CD4-positive, alpha-beta T cell (primary cell): ENCODE data around the gene ARPC1A. TPM values are rescaled to one million over a fixed set of nuclear protein-coding genes. Genes with fewer than 3 reads are reported as not detected.

Experiments
- ATAC-seq: fragments of 200-7000 bp; cut with Tn5 transposase; one replicate; pipeline ENCODE4 v1.10.0; 2022; ENCODE audit warnings: mild to moderate bottlenecking; ENCODE audit not compliant: poor library complexity
- CTCF ChIA-PET: fragments of 350-600 bp; sonication (Branson Sonifier 250); formaldehyde crosslinking; loops from one replicate; lab custom pipeline; 2021; ENCODE audit warnings: antibody characterized with exemption, inconsistent platforms; lab: Charles Lee
- POLR2A ChIA-PET: fragments of 350-600 bp; sonication (Branson Sonifier 250); formaldehyde crosslinking; loops from one replicate; lab custom pipeline; 2021; ENCODE audit warnings: antibody characterized with exemption, inconsistent platforms; lab: Charles Lee
- DNase-seq, 14 experiments: peaks; one replicate each; pipeline ENCODE4 v3.0.0-alpha.2; 2013 to 2020; ENCODE audit warnings: mixed read lengths in 2 of 14
- H3K27ac ChIP-seq, 2 donors: one replicate each; pipeline versions ENCODE4 v1.5.1 to v1.7.0; 2013; ENCODE audit warnings: low read length in 2 of 2, low read depth in 1 of 2, mild to moderate bottlenecking in 1 of 2
- H3K27me3 ChIP-seq, 2 experiments: 1 replicate in 1 of 2; 2 replicates in 1 of 2; pipeline versions ENCODE4 v1.6.1 to v1.7.0; 2013; ENCODE audit warnings: low read length in 2 of 2, control low read depth in 1 of 2, mild to moderate bottlenecking in 1 of 2, moderate library complexity in 1 of 2; ENCODE audit not compliant: insufficient read depth in 2 of 2, control insufficient read depth in 1 of 2
- H3K36me3 ChIP-seq: one replicate; pipeline ENCODE4 v1.6.1; 2013; ENCODE audit warnings: low read length, control low read depth; ENCODE audit not compliant: insufficient read depth
- H3K4me1 ChIP-seq: one replicate; pipeline ENCODE4 v1.6.1; 2013; ENCODE audit warnings: low read length, control low read depth; ENCODE audit not compliant: insufficient read depth
- H3K4me3 ChIP-seq: one replicate; pipeline ENCODE4 v1.5.1; 2013; ENCODE audit warnings: mild to moderate bottlenecking, low read length, moderate library complexity
- H3K9me3 ChIP-seq, 2 experiments: 1 replicate in 1 of 2; 2 replicates in 1 of 2; pipeline versions ENCODE4 v1.6.1 to v1.7.0; 2013; ENCODE audit warnings: low read length in 2 of 2, mild to moderate bottlenecking in 2 of 2, control low read depth in 1 of 2, moderate library complexity in 1 of 2; ENCODE audit not compliant: control insufficient read depth in 1 of 2, insufficient read depth in 1 of 2
- H3K27ac Mint-ChIP-seq: one replicate; pipeline ENCODE4 v1.8.0; 2020; ENCODE audit warnings: mixed read lengths
- H3K27me3 Mint-ChIP-seq: one replicate; pipeline ENCODE4 v1.8.0; 2021; ENCODE audit warnings: mixed read lengths
- H3K36me3 Mint-ChIP-seq: one replicate; pipeline ENCODE4 v1.8.0; 2021; ENCODE audit warnings: low read depth, mixed read lengths
- H3K4me1 Mint-ChIP-seq: one replicate; pipeline ENCODE4 v1.8.0; 2021; ENCODE audit warnings: low read depth, mixed read lengths
- H3K4me3 Mint-ChIP-seq: one replicate; pipeline ENCODE4 v1.8.0; 2020; ENCODE audit warnings: mild to moderate bottlenecking, mixed read lengths
- H3K9me3 Mint-ChIP-seq: one replicate; pipeline ENCODE4 v1.8.0; 2020; ENCODE audit warnings: mixed read lengths
- CTCF ChIP-seq: fragments of 200-600 bp; IDR thresholded peaks from one replicate; pipeline ENCODE4 v1.8.0; 2022; ENCODE audit warnings: antibody characterized with exemption, mild to moderate bottlenecking
- intact Hi-C, 2 experiments: fragments of 100-400 bp; cut with DNase I in 1 of 2; cut with micrococcal nuclease in 1 of 2; formaldehyde crosslinking; loops; one replicate each; pipeline versions ENCODE4 v1.15.1 to v1.9.0; 2023 to 2025; cut with DNase I, micrococcal nuclease
- total RNA-seq, 174 experiments: library from RNA in 2 of 174; stranded (reverse) in 2 of 174; gene quantifications; one replicate each; pipeline ENCODE4 v1.2.3 and lab custom pipeline; 2021 to 2026

ARPC1A gene
- total RNA-seq, 2 experiments from 2014 or later: 25.3 to 30.4 TPM

GRCh38 chr7:99380032-99380822 is 54.5 kb downstream of the ARPC1A start:
- DNase-seq: peak in 4 of 14 experiments; percentile 19 to 75 (median 72)
- H3K4me3 ChIP-seq: peak overlapping the region; percentile 55
- ChIA-PET CTCF (interaction anchor here (1.3 to 1.6 kb wide), 2 partner anchors 14 to 15 kb away, joined by 4 to 5 read pairs; no protein-coding TSS in a partner anchor), POLR2A (interaction anchor here (0.6 to 2.5 kb wide), 12 partner anchors 10 to 178 kb away, joined by 3 to 39 read pairs (median 5); partner anchors contain the start of genes ARPC1A, BUD31, PDAP1 and ZNF394)
- no peaks in the 10 kb centered on the region for H3K27me3 ChIP-seq
- H3K9me3 ChIP-seq: no peaks in the 10 kb centered on the region
- H3K4me1 ChIP-seq: peaks cover 94% of the 10 kb centered on the region
- peak overlapping the region; percentile 99 for H3K27ac ChIP-seq
- peaks cover 47% of the 10 kb centered on the region for H3K36me3 Mint-ChIP-seq
- no peak for TF ChIP-seq CTCF
- ATAC-seq: peak; percentile 4
- H3K9me3 Mint-ChIP-seq: no peaks in the 10 kb centered on the region
- intact Hi-C loops: no loop called here
- H3K4me1 Mint-ChIP-seq: peaks cover 61% of the 10 kb centered on the region
- peak overlapping the region; percentile 95 for H3K27ac Mint-ChIP-seq
- H3K4me3 Mint-ChIP-seq: peak overlapping the region; percentile 80
- H3K27me3 Mint-ChIP-seq: no peaks in the 10 kb centered on the region
- H3K36me3 ChIP-seq: peaks cover 51% of the 10 kb centered on the region

- DNase-seq (peak; percentile 83 to 98 (median 86)), ATAC-seq (peak; percentile 80)
- no peak for TF ChIP-seq CTCF
- H3K4me3 Mint-ChIP-seq: peak overlapping the region; percentile 80
- no peaks in the 10 kb centered on the region for H3K9me3 Mint-ChIP-seq
- Histone ChIP-seq H3K27ac (peak overlapping the region; percentile 99), H3K36me3 (peaks cover 58% of the 10 kb centered on the region), H3K9me3 (no peaks in the 10 kb centered on the region), H3K27me3 (no peaks in the 10 kb centered on the region), H3K4me3 (peak overlapping the region; percentile 55), H3K4me1 (peaks cover 94% of the 10 kb centered on the region)
- H3K27me3 Mint-ChIP-seq: no peaks in the 10 kb centered on the region
- H3K4me1 Mint-ChIP-seq: peaks cover 63% of the 10 kb centered on the region
- ChIA-PET POLR2A (interaction anchor here (0.6 to 2.5 kb wide), 12 partner anchors 9 to 177 kb away, joined by 3 to 39 read pairs (median 5); partner anchors contain the start of genes ARPC1A, BUD31, PDAP1 and ZNF394), CTCF (interaction anchor here (1.6 kb wide), 1 partner anchor 15 kb away, joined by 5 read pairs; no protein-coding TSS in a partner anchor)
- H3K36me3 Mint-ChIP-seq: peaks cover 50% of the 10 kb centered on the region
- intact Hi-C loops: loop anchor here in 1 of 2 experiments (1.0 kb wide), 1 partner anchor 27 kb away; the partner anchor contains the start of genes BUD31 and PDAP1
- peak overlapping the region; percentile 95 for H3K27ac Mint-ChIP-seq
These were observed 55.3 kb downstream of the ARPC1A start for GRCh38 chr7:99380823-99381663.

- Histone ChIP-seq H3K9me3 (no peaks in the 10 kb centered on the region), H3K27me3 (no peaks in the 10 kb centered on the region), H3K4me3 (no peak overlapping the region), H3K4me1 (peaks cover 94% of the 10 kb centered on the region), H3K36me3 (peaks cover 60% of the 10 kb centered on the region), H3K27ac (peak overlapping the region; percentile 99)
- peaks cover 50% of the 10 kb centered on the region for H3K36me3 Mint-ChIP-seq
- no peaks in the 10 kb centered on the region for H3K9me3 Mint-ChIP-seq
- ChIA-PET CTCF (interaction anchor here (1.6 kb wide), 1 partner anchor 16 kb away, joined by 5 read pairs; no protein-coding TSS in a partner anchor), POLR2A (interaction anchor here (1.5 kb wide), 1 partner anchor 11 kb away, joined by 4 read pairs; no protein-coding TSS in a partner anchor)
- DNase-seq (no peak), ATAC-seq (no peak)
- intact Hi-C loops: loop anchor here in 1 of 2 experiments (1.0 kb wide), 1 partner anchor 27 kb away; the partner anchor contains the start of genes BUD31 and PDAP1
- peak overlapping the region; percentile 80 for H3K4me3 Mint-ChIP-seq
- H3K4me1 Mint-ChIP-seq: peaks cover 58% of the 10 kb centered on the region
- TF ChIP-seq CTCF: no peak
- peak overlapping the region; percentile 95 for H3K27ac Mint-ChIP-seq
- no peaks in the 10 kb centered on the region for H3K27me3 Mint-ChIP-seq
These were observed 56.0 kb downstream of the ARPC1A start for GRCh38 chr7:99381664-99382075.
